Heart left ventricle (tissue), 16 donors: ENCODE measurements around the gene ELFN2. TPM values are rescaled to one million over a fixed set of nuclear protein-coding genes. Genes with fewer than 3 reads are reported as not detected.

Experiments
- ATAC-seq, 4 donors: fragments of 200-7000 bp; cut with Tn5 transposase; one replicate each; pipeline ENCODE4 v1.9.1; 2020 to 2022; ENCODE audit warnings: moderate library complexity in 4 of 4, mild to moderate bottlenecking in 3 of 4, moderate number of reproducible peaks in 1 of 4
- DNase-seq, 5 donors: peaks; one replicate each; pipeline ENCODE4 v3.0.0-alpha.2; 2020
- H3K27ac ChIP-seq, 12 donors: fragments of 200-600 bp; sonication (generic) in 4 of 12; one replicate each; pipeline versions ENCODE4 v1.5.0 to v1.8.0; 2016 to 2022; ENCODE audit warnings: mild to moderate bottlenecking in 2 of 12
- H3K27me3 ChIP-seq, 9 donors: fragments of 200-600 bp; sonication (generic) in 2 of 9; one replicate each; pipeline versions ENCODE4 v1.5.1 to v1.8.0; 2016 to 2022; ENCODE audit warnings: mild to moderate bottlenecking in 3 of 9
- H3K36me3 ChIP-seq, 9 donors: fragments of 200-600 bp; sonication (generic) in 2 of 9; one replicate each; pipeline versions ENCODE4 v1.5.0 to v1.8.0; 2018 to 2022; ENCODE audit warnings: mild to moderate bottlenecking in 2 of 9
- H3K4me1 ChIP-seq, 12 donors: fragments of 200-600 bp; sonication (generic) in 4 of 12; one replicate each; pipeline versions ENCODE4 v1.5.0 to v1.8.0; 2016 to 2022; ENCODE audit warnings: mild to moderate bottlenecking in 3 of 12
- H3K4me3 ChIP-seq, 12 donors: fragments of 200-600 bp; sonication (generic) in 4 of 12; one replicate each; pipeline versions ENCODE4 v1.5.0 to v1.8.0; 2017 to 2022; ENCODE audit warnings: mild to moderate bottlenecking in 9 of 12, moderate library complexity in 4 of 12
- H3K9me3 ChIP-seq, 12 donors: fragments of 200-600 bp; sonication (generic) in 4 of 12; one replicate each; pipeline versions ENCODE4 v1.5.0 to v1.8.0; 2016 to 2022; ENCODE audit warnings: mild to moderate bottlenecking in 1 of 12
- CTCF ChIP-seq, 12 donors: fragments of 200-600 bp; sonication (generic) in 4 of 12; IDR thresholded peaks; one replicate each; pipeline versions ENCODE4 v1.5.0 to v1.8.0; 2018 to 2022; ENCODE audit warnings: antibody characterized with exemption in 12 of 12, mild to moderate bottlenecking in 5 of 12
- POLR2A ChIP-seq, 2 donors: fragments of 450-650 bp; IDR thresholded peaks; one replicate each; pipeline ENCODE4 v1.6.1; 2017; ENCODE audit warnings: antibody characterized with exemption in 2 of 2, mild to moderate bottlenecking in 2 of 2, moderate library complexity in 2 of 2
- whole genome bisulfite sequencing, 4 donors: extraction: QIAGEN DNeasy Blood & Tissue Kit in 2 of 4; methylation state at CpG; one replicate each; pipeline versions ENCODE4 v1.1.5 to v1.1.7; 2013 to 2018; 5-methylcytosine and 5-hydroxymethylcytosine counted together
- intact Hi-C, 10 donors: fragments of 100-400 bp; cut with DNase I; formaldehyde crosslinking; loops; one replicate each; pipeline versions ENCODE4 v1.11.1 to v1.14.2; 2022
- polyA plus RNA-seq, 2 donors: library from polyadenylated mRNA; stranded (reverse); fragments of 200-250 nt; gene quantifications; one replicate each; pipeline ENCODE4 v1.2.3, GENCODE V29; 2013
- total RNA-seq, 9 donors: library from RNA; depleted of rRNA in 2 of 9; stranded (reverse); fragments of >200 nt in 2 of 9; fragmentation: NEBNext Ultra II Directional in 3 of 9; extraction: Animal tissue kit (Norgen Biotek cat#: 25700) in 3 of 9; gene quantifications; one replicate each; pipeline versions ENCODE4 v1.1.0 to v1.2.4, GENCODE V29; 2016 to 2023
- donor health status: ischemic (EF 13 %, LVEDD 7.1; RV severe dilation, severe dysfunction).
- donor health status: healthy with polysubstance abuse.
- donor health status: DM: no; HTN: yes; CAD: no.
- donor health status: DM: no; HTN: no; CAD: no.
- donor health status: ischemic (EF 25% LVEDD 6.9; RV normal size, moderate dysfunction).
- donor health status: ischemic (EF 25% LVEDD 5.7; RV mildly dilated, moderate dysfunction).
- donor health status: healthy.
- donor health status: DM: yes; HTN: yes; CAD: no.
- donor health status: ischemic (EF 35%, LVEDD 5.7; RV mildly dilated, moderate dysfunction).
- donor health status: nonischemic (EF 11% LVEDD 7.7; RV severe dilation, severe dysfunction).
- donor health status: DM: yes; HTN: yes; CAD: no.
- donor health status: PGD.
- donor health status: ischemic (EF 29% LVEDD 5.4; RV normal size, mild dysfunction).
- donor health status: nonischemic (EF 23%, LVEDD 6.1; RV moderate dilation, normal function).

The ELFN2 gene
- total and polyA plus RNA-seq, 11 donors: 0.01 to 0.72 (median 0.05) TPM; not detected in 4

- TF ChIP-seq CTCF (IDR thresholded peaks at IDR 0.05): no peak
- H3K9me3 ChIP-seq: no peaks in the 10 kb centered on the region
- peaks cover 0 to 10% (median 0%) of the 10 kb centered on the region in 12 donors for H3K4me1 ChIP-seq
- no peak overlapping the region for H3K4me3 ChIP-seq
- intact Hi-C loops: no loop called here
- ATAC-seq: no peak
- WGBS, 4 donors: 75 to 84% (median 76%) methylated on average over 4 of the region's 4 CpGs
- no peak for DNase-seq
- peaks cover 0 to 73% (median 34%) of the 10 kb centered on the region in 9 donors for H3K27me3 ChIP-seq
- H3K27ac ChIP-seq: no peak overlapping the region
- H3K36me3 ChIP-seq: no peaks in the 10 kb centered on the region
Measured at GRCh38 chr22:37411655-37412054, 15.6 kb downstream of the ELFN2 start.

- intact Hi-C loops: no loop called here
- no peaks in the 10 kb centered on the region for H3K36me3 ChIP-seq
- H3K4me1 ChIP-seq: peaks cover 0 to 10% (median 0%) of the 10 kb centered on the region in 12 donors
- peaks cover 0 to 67% (median 21%) of the 10 kb centered on the region in 9 donors for H3K27me3 ChIP-seq
- TF ChIP-seq CTCF (IDR thresholded peaks at IDR 0.05) (no peak), POLR2A (IDR thresholded peaks at IDR 0.05) (no peak)
- ATAC-seq (peak in 2 of 4 donors; percentile 39 to 44), DNase-seq (no peak)
- H3K4me3 ChIP-seq: no peak overlapping the region
- WGBS, 4 donors: 41 to 53% (median 45%) methylated on average over 27 to 32 of the region's 32 CpGs
- no peaks in the 10 kb centered on the region for H3K9me3 ChIP-seq
- no peak overlapping the region for H3K27ac ChIP-seq
Measured at GRCh38 chr22:37410174-37411055, 16.9 kb downstream of the ELFN2 start.

- no peak overlapping the region for H3K27ac ChIP-seq
- peaks cover 0 to 67% (median 18%) of the 10 kb centered on the region in 9 donors for H3K27me3 ChIP-seq
- no peak for TF ChIP-seq POLR2A (IDR thresholded peaks at IDR 0.05)
- no peak for TF ChIP-seq CTCF (IDR thresholded peaks at IDR 0.05)
- no peak for DNase-seq
- H3K36me3 ChIP-seq: no peaks in the 10 kb centered on the region
- H3K4me1 ChIP-seq: peaks cover 0 to 10% (median 0%) of the 10 kb centered on the region in 12 donors
- intact Hi-C loops: no loop called here
- ATAC-seq: no peak
- no peak overlapping the region for H3K4me3 ChIP-seq
- H3K9me3 ChIP-seq: no peaks in the 10 kb centered on the region
- WGBS, 4 donors: 59 to 73% (median 69%) methylated on average over 11 to 13 of the region's 13 CpGs
Measured at GRCh38 chr22:37409459-37410050, 17.7 kb downstream of the ELFN2 start.

GRCh38 chr22:37409031-37409430, 18.2 kb downstream of the ELFN2 start:
- DNase-seq (no peak), ATAC-seq (no peak)
- TF ChIP-seq CTCF (IDR thresholded peaks at IDR 0.05): no peak
- no peak for TF ChIP-seq POLR2A (IDR thresholded peaks at IDR 0.05)
- no peaks in the 10 kb centered on the region for H3K36me3 ChIP-seq
- peaks cover 0 to 65% (median 18%) of the 10 kb centered on the region in 9 donors for H3K27me3 ChIP-seq
- peaks cover 0 to 10% (median 0%) of the 10 kb centered on the region in 12 donors for H3K4me1 ChIP-seq
- 77 to 100% (median 84%) methylated on average over 1 to 8 of the region's 8 CpGs for WGBS, 4 donors
- no peak overlapping the region for H3K4me3 ChIP-seq
- H3K9me3 ChIP-seq: no peaks in the 10 kb centered on the region
- H3K27ac ChIP-seq: no peak overlapping the region
- intact Hi-C loops: no loop called here
